Cardiac septum (tissue), 1 donor: Measurements from ENCODE around the gene XRN1. TPM values are rescaled to one million over a fixed set of nuclear protein-coding genes. Genes with fewer than 3 reads are reported as not detected.
"Not testable (repeated sequence)": the region's sequence is repeated elsewhere in the genome, so short reads cannot be mapped to it uniquely, and the experiment has no call there.

Source experiments
- DNase-seq: peaks from one replicate; pipeline ENCODE4 v3.0.0-alpha.2; 2020; ENCODE audit warnings: low spot score
- intact Hi-C: fragments of 100-400 bp; cut with DNase I; formaldehyde crosslinking; loops from one replicate; pipeline ENCODE4 v1.14.0; 2022
- total RNA-seq: library from RNA; stranded (reverse); fragmentation: NEBNext Ultra II Directional; extraction: Animal tissue kit (Norgen Biotek cat#: 25700); gene quantifications from one replicate; pipeline ENCODE4 v1.2.1, GENCODE V29; 2021
- donor health status: DM: no; HTN: no; CAD: no.

Gene XRN1
- total RNA-seq, 1 donor from 2014 or later: 24.5 TPM

DNA sequence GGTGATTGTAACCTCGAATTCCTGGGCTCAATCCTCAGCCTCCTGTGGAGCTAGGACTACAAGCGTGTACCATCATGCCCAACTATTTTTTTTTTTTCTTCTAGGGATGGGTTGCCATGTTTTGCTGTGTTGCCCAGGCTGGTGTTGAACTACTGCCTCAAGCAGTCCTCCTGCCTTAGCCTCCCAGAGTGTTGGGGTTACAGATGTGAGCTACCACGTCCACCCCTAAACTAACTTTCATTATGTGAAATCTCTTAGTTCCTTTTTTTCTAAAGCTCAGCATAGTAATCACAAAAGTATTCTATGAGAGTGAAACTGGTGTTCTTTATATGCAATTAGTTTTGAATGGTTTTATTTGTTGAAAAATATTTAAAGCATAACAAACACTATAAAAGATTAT is 92.1 kb downstream of the XRN1 start:
- intact Hi-C loops: no loop called here

DNA sequence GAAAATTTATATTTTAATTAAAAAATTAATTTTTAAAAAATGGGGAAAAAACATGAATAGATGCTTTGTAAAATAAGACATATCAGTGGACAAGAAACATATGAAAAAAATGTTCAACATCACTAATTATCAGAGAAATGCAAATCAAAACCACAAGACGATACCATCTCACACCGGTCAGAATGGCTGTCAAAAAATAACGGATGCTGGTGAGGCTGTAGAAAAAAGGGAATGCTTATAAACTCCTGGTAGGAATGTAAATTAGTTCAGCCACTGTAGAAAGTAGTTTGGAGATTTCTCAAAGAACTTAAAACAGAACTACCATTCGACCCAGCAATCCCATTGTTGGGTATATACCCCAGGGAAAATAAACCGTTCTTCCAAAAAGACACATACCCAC is 93.8 kb downstream of the XRN1 start:
- intact Hi-C loops: no loop called here
- no peak for DNase-seq

More for the DNA sequence above, 92.1 kb downstream of the XRN1 start:
- DNase-seq: no peak

DNA sequence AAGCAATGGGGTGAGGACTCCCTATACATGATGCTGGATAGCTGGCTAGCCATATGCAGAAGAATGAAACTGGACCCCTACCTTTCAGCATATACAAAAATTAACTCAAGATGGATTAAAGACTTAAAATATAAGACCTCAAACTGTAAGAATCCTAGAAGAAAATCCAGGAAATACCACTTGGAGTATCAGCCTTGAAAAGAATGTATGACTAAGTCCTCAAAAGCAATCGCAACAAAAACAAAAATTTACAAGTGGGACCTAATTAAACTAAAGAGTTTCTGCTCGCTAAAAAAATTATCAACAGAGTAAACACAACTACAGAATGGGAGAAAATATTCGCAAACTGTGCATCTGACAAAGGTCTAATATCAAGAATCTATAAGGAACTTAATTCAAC is 94.3 kb downstream of the XRN1 start:
- no peak for DNase-seq
- intact Hi-C loops: no loop called here

DNA sequence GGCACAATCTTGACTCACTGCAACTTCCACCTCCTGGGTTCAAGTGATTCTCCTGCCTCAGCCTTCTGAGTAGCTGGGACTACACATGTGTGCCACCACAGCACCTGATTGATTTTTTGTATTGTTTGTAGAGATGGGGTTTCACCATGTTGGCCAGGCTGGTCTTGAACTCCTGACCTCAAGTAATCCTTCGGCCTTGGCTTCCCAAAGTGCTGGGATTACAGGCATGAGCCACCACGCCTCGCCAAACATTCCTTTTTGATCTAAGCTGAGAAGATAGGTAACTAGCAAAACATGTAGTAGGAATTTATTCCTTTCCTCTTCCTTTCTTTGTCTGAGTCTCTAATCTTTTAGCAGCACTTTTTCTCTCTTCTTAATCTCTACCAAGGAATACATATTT is 95.1 kb downstream of the XRN1 start:
- DNase-seq, intact Hi-C loops: not testable (repeated sequence)

DNA sequence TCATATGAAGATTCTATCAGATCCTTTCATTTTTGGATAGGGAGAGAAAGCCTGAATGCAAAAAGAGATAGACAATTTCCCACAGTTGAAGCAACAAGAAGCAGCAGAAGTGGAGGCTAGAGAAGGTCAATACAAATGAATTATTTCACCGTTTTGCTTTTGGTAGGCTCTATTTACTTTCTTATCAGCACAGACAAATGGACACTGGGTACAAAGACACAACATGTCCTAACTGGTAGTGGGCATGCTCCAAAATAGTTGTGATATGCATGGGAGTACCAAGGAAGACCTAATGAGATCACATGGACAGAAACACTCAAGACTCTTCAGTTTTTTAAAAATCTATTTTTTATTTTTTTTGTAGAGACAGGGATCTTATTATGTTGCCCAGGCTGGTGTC is 99.4 kb downstream of the XRN1 start:
- DNase-seq: no peak
- intact Hi-C loops: no loop called here

DNA sequence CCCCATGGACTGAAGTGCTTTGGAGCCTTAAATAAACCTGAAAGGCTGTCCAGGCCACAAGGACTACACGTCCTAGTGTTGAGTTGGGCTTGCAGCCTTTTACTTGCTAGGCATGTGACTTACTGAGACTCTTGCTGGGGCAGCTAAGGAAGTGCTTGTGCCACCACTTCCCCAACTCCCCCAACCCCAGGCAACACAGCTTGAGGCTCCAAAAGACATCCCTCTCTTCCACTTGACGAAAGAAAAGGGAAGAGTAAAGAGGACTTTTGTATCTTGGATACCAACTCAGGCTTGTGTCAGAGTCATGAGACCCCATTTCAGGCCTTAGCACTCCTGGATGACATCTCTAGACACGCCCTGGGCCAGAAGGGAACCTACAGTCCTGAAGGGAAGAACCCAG is 109.8 kb downstream of the XRN1 start:
- intact Hi-C loops: no loop called here
- DNase-seq: no peak

DNA sequence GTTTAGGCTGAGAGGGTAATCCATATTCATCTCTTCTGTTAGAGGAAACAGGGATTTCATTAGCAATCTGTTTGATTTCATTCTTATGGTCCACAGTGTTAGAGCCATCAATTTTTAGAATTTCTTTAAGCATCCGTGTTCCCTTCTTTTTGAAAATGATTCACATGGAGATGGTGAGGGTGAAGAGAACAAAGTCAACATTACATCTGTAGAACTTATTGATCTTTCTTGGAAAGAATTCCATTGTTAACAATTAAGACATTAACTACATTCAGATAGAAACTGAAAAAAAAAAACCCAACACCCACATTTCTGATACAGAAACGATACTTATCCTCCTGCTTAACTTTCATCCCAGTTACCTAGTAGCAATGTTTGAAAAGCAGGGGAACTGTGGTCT is 115.4 kb downstream of the XRN1 start:
- intact Hi-C loops: no loop called here
- DNase-seq: no peak

DNA sequence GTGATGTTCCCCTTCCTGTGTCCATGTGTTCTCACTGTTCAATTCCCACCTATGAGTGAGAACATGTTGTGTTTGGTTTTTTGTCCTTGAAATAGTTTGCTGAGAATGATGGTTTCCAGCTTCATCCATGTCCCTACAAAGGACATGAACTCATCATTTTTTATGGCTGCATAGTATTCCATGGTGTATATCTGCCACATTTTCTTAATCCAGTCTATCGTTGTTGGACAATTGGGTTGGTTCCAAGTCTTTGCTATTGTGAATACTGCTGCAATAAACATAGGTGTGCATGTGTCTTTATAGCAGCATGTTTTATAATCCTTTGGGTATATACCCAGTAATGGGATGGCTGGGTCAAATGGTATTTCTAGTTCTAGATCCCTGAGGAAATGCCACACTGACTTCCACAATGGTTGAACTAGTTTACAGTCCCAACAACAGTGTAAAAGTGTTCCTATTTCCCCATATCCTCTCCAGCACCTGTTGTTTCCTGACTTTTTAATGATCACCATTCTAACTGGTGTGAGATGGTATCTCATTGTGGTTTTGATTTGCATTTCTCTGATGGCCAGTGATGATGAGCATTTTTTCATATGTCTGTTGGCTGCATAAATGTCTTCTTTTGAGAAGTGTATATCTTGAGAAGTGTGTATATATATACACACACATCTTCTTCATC is 123.4 kb downstream of the XRN1 start:
- DNase-seq, intact Hi-C loops: not testable (repeated sequence)

DNA sequence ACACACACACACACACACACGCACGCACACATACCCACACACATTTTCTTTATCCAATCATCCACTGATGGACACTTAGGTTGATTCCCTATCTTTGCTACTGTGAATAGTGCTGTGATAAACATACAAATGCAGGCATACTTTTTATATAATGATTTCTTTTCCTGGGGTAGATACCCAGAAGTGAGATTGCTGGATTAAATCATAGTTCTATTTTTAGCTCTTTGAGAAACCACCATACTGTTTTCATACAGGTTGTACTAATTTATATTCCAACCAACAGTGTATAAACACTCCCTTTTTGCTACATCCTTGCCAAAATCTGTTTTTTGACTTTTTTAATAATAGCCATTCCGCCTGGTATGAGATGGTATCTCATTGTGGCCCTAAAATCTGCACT is 127.9 kb downstream of the XRN1 start:
- intact Hi-C loops: no loop called here

DNA sequence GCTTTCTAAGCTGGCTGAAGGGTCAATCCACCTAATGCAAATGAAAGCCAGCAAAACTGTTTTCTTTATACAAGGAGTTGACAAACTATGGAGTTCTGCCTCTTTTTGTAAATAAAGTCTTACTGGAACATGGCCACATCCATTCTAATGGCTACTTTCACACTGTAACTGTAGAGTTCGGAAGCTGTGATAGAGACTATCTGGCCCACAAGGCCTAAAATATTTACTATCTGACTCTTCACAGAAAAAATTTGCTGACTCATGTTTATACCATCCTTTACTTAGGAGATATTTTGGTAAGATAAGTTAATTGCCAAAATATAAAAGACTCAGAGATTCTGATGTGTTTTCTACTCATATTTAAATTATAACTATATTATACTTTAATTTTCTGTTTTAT is 128.7 kb downstream of the XRN1 start:
- intact Hi-C loops: no loop called here

More for the DNA sequence above, 127.9 kb downstream of the XRN1 start:
- DNase-seq: no peak

DNA sequence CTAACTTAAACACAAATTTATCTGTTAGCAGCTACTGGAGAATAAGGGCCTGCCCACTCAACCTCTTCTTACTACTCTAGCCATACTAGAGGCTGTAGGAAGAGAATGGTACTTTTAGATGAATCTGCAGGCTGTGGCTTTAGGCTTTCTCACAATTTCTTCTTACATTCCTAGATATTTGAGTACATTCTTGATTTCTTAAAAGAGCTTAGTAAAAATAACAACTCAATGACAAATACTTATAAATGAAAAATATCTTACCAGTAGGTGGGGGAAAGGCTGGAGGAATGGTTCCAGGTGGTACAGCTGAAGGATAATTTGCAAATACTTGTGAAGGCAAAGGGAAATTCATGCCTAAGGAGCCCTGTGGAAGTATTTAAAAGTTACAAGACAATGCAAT is 129.5 kb downstream of the XRN1 start:
- no peak for DNase-seq
- intact Hi-C loops: no loop called here

More for the DNA sequence above, 128.7 kb downstream of the XRN1 start:
- no peak for DNase-seq

DNA sequence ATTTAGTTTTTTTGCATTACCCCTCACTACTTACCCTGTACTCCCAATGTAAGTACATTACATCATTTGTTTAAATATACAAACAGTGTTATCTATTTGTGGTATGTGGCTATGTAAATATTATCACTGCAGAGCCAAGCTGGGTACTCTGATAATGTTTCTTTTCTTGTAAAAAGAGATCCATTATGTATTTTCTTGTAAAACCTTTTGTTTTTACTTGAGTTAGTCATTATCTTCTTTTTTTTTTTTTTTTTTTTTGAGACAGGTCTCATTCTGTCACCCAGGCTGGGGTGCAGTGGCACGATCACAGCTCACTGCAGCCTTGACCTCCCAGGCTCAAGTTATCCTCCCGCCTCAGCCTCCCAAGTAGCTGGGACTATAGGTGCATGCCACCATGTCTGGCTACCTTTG is 131.9 kb downstream of the XRN1 start:
- intact Hi-C loops, DNase-seq: not testable (repeated sequence)

DNA sequence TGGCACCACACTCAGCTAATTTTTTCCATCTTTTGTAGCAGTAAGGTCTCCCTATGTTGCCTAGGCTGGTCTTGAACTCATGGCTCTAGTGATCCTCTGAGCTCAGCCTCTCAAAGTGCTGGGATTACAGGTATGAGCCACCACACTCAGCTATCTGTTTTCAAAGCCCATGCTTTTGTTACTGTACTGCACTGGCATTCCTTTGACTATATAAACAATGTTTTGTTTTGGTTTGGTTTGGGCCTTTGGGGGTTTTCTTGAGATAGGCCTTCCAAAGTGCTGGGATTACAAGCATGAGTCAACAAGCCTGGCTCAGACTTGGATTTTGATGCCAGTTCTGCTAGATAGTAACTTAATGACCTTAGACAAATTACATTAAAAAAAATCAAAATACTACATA is 132.8 kb downstream of the XRN1 start:
- no peak for DNase-seq
- intact Hi-C loops: no loop called here

DNA sequence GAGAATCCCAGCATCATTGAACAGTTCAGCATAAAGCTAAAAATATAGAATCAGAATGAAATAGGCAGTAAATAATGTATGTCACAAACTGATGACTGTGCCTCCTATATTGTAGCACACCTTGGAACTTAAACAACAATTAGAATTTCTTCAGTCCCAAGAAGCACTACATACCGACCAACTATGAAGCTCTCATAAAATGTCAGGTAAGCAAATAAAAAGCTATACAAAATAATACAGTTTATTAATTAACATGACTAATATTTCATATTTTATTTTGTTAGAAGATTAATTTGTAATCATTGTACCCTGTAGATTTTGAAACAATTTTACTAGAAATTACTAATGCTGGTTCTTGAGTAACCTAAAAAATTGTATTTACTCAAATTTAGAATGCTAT is 137.4 kb downstream of the XRN1 start:
- no peak for DNase-seq
- intact Hi-C loops: no loop called here

DNA sequence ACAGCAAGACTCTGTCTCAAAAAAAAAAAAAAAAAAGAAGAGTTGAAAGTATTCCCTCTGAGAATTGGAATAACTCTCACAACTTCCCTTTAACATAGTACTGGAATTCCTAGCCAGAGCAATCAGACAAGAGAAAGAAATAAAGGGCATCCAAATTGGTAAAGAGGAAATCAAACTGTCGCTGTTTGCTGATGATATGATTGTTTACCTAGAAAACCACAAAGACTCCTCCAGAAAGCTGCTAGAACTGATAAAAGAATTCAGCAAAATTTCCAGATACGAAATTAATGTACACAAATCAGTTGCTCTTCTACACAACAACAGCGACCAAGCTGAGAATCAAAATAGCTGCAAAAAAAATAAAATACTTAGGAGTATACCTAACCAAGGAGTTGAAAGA is 145.0 kb downstream of the XRN1 start:
- intact Hi-C loops, DNase-seq: not testable (repeated sequence)

DNA sequence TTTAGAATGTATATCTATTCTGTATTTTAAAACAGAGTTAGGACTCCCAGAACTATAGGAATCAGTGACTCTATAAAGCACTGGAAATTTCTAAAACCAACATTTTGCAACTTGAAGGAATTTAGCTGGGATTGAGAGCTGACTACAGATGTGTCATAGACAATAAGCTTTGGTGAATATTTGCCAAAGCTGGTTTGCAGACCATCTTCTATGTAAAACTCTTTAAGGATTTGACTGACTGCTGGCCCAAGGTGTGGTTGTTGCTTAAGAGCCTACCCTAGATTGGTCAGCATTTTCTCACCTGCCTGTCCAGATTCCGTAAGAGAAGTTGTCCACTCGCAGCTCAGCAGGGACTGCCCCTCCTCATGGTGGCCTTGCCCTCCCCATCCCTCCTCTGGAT is 149.2 kb downstream of the XRN1 start:
- DNase-seq: no peak
- intact Hi-C loops: no loop called here

DNA sequence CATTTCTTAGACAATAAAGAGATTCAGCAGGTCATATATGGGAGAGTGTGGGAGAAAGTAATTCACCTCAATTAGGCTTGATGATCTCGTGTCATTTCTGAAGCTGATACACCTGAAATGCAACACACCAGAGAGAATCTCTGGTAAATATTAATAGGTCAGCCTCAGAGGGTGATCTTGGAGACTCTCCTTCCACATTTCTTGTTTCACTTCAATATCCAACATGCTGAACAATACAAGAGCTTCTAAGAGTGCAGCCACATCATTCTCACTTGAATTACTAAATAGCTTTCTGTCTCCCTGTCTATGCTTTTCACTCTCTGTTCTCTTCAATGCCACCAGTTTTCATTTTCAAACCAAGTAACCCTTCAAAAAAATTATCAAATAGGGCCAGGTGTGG is 151.3 kb downstream of the XRN1 start:
- intact Hi-C loops: no loop called here
- no peak for DNase-seq

DNA sequence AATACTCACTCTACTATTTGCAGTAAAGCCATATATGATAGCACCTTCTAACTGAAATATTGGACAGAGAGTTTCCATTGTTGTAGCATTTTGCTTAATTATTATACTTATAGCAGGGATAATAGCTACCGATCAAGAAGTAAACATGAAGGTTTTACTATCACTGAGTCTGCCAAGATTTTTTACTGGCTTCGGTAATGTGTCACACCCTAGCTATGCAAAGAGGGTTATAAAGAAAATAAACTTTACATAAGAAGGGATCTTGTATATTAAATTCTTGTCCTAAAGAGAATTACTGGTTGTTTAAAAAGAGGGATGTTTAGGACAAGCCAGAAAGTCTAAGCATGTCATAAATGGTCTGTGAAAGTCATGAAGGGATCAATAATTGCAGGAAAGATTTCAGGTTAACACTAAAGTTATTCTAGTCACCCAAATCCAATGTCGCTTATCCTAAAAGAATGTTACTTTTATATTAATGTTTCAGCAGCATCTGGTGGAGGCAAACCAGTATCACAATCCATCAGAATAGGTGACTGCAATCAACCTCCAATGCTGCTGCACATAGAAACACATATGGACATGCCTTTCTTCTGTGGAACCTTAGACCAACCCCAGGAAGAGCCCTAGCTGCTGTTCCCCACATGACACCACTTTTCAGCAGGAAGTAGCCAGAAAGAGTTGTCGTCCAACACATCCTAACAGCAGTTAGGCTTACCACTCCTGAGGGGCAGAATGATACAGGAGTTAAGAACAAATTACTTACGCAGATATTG is 159.8 kb downstream of the XRN1 start:
- intact Hi-C loops: no loop called here
- DNase-seq: no peak

DNA sequence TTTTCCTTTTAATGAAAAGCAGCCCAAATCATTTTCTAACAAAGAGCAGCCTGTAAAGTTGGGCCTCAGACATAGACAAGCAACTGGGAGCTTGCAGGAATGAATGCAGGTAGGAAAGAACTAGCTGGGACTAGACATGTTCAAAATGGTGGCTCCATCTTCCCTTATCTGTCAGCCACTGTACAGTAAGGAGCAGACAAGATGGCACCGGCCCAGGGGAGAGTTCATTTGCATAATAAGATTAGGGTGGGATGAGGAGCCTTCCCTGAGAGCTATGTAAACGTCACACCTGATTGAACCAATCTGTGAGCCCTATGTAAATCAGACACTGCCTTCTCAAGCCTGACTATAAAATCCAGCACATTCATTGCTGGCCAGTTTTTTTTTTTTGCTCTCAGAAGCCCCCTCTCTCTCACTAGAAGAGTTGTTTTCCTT is 162.7 kb downstream of the XRN1 start:
- no peak for DNase-seq
- intact Hi-C loops: no loop called here

DNA sequence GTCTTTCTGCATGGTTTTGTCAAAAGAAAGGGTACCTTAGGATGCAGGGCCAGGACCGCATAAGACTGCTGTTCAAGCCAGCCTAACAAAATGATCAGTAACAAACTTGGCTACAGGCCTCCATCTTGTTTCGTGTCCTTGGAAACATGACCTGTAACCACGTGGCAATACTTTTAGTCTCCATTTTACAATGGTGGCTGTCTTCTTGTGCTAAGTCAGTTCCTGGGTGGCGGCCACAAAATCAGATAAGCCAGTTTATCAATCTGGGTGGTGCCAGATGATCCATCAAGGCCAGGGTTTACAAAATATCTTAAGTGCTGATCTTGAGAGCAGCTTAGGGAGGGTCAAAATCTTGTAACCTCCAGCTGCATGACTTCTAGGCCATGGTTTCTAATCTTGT is 165.3 kb downstream of the XRN1 start:
- no peak for DNase-seq
- intact Hi-C loops: loop anchor here (5.0 kb wide), 1 partner anchor 260 kb away; no protein-coding TSS in a partner anchor

DNA sequence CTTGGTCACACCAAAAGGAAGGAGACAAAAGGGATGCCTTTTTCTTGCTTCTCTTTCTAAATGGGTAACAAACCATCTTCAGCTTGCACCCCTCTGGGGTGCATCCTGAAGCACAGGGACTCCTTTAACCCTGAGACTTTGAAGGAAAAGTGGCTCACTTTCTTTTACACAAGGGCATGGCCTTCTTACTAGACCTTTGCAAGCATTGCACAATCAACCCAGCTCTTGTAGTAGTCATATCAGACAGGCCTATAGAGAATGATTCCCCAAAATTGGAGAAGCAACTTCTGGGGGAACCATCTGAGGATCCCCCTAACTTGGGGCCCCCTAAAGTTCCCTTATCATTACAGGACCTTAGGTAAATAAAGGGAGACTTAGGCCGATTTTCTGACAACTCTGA is 166.4 kb downstream of the XRN1 start:
- intact Hi-C loops: loop anchor here (2.0 to 5.0 kb wide), 2 partner anchors 155 to 259 kb away; no protein-coding TSS in a partner anchor
- no peak for DNase-seq
